Fibroblast of upper back skin (primary cell): ENCODE data around the gene CACNA1S.

Experiments used
- DNase-seq: peaks from one replicate; pipeline ENCODE4 v3.0.0-alpha.2; 2013

The CACNA1S gene

GRCh38 chr1:201008666-201009360 lies 103.4 kb downstream of the CACNA1S start:
- no peak for DNase-seq

- no peak for DNase-seq
These were observed 104.7 kb downstream of the CACNA1S start for GRCh38 chr1:201007481-201007880.

GRCh38 chr1:201006450-201006849 lies 105.8 kb downstream of the CACNA1S start:
- no peak for DNase-seq

- DNase-seq = no peak
These were observed 107.5 kb downstream of the CACNA1S start for GRCh38 chr1:201004732-201005131.

- no peak for DNase-seq
These were observed 108.1 kb downstream of the CACNA1S start for GRCh38 chr1:201004154-201004553.

GRCh38 chr1:201002510-201002909 lies 109.7 kb downstream of the CACNA1S start:
- no peak for DNase-seq

- no peak for DNase-seq
These were observed 110.3 kb downstream of the CACNA1S start for GRCh38 chr1:201001962-201002361.

GRCh38 chr1:201000391-201000790 lies 111.8 kb downstream of the CACNA1S start:
- no peak for DNase-seq

GRCh38 chr1:200999667-201000066 lies 112.6 kb downstream of the CACNA1S start:
- no peak for DNase-seq

- DNase-seq = no peak
These were observed 113.9 kb downstream of the CACNA1S start for GRCh38 chr1:200998323-200998722.

- DNase-seq = no peak
These were observed 119.7 kb downstream of the CACNA1S start for GRCh38 chr1:200992382-200993048.

- DNase-seq = no peak
These were observed 121.1 kb downstream of the CACNA1S start for GRCh38 chr1:200991097-200991614.

- no peak for DNase-seq
These were observed 122.1 kb downstream of the CACNA1S start for GRCh38 chr1:200990114-200990513.
